Ovary (tissue), 3 donors: ENCODE results near the gene SLK.

ENCODE experiments used
- EP300 ChIP-seq: sonication (generic); formaldehyde crosslinking; IDR thresholded peaks from one replicate; pipeline ENCODE4 v1.6.1; 2017; ENCODE audit warnings: antibody characterized with exemption
- POLR2A ChIP-seq: fragments of 450-650 bp; IDR thresholded peaks from one replicate; pipeline ENCODE4 v1.6.1; 2017; ENCODE audit warnings: antibody characterized with exemption, mild to moderate bottlenecking, moderate library complexity
- TF ChIP-seq, protein P1 (sequence below), 3 donors: fragments of 450-650 bp in 2 of 3; fragments of 200-600 bp in 1 of 3; IDR thresholded peaks; one replicate each; pipeline versions ENCODE4 v1.5.1 to v1.8.0; 2016 to 2022; ENCODE audit warnings: antibody characterized with exemption in 3 of 3, mild to moderate bottlenecking in 1 of 3
- donor health status: DM: no; HTN: no; CAD: no.

DNA sequence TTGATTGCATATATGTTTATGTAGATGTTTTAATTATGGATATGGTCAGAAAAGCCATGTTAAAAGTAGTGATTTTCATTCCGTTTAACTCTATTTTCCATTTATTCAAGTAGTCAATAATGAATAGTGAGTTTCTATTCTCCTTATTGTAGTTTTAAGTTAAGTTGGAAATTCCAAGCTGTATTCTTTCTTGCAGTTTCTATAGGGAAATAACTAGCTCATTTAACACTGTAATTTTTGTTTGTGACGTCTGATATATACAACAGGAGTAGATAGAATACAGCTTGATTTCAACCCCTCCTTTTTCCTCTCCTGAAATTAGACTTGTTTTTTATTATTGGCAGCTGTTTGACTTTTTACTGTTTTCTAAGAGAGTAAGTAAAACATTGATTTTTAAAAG, 47.2 kb downstream of the SLK start:
- no peak for TF ChIP-seq POLR2A
- TF ChIP-seq, protein P1, sequence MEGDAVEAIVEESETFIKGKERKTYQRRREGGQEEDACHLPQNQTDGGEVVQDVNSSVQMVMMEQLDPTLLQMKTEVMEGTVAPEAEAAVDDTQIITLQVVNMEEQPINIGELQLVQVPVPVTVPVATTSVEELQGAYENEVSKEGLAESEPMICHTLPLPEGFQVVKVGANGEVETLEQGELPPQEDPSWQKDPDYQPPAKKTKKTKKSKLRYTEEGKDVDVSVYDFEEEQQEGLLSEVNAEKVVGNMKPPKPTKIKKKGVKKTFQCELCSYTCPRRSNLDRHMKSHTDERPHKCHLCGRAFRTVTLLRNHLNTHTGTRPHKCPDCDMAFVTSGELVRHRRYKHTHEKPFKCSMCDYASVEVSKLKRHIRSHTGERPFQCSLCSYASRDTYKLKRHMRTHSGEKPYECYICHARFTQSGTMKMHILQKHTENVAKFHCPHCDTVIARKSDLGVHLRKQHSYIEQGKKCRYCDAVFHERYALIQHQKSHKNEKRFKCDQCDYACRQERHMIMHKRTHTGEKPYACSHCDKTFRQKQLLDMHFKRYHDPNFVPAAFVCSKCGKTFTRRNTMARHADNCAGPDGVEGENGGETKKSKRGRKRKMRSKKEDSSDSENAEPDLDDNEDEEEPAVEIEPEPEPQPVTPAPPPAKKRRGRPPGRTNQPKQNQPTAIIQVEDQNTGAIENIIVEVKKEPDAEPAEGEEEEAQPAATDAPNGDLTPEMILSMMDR (IDR thresholded peaks at IDR 0.05): no peak
- no peak for TF ChIP-seq EP300
